LHCN-M2 (cell line): ENCODE results near the gene SGO2. TPM values are rescaled to one million over a fixed set of nuclear protein-coding genes. Genes with fewer than 3 reads are reported as not detected.

Experiments
- DNase-seq: peaks from one replicate; pipeline ENCODE4 v3.0.0-alpha.2; 2012; ENCODE audit warnings: low read depth
- polyA plus RNA-seq: library from polyadenylated mRNA; unstranded; fragments of >200 nt; gene quantifications from one replicate; pipeline ENCODE4 v1.2.1, GENCODE V29; 2012; ENCODE audit warnings: missing spikeins
- total RNA-seq: library from RNA; depleted of rRNA; stranded (reverse); fragments of >200 nt; gene quantifications from 2 replicates; pipeline ENCODE4 v1.2.3, GENCODE V29; 2014; rRNA removed

Gene SGO2
- total RNA-seq, result 43.1 and 48.9 TPM in 2 replicates
- polyA plus RNA-seq, result 5.8 TPM

GRCh38 chr2:200525882-200526651, at the start of gene SGO2:
SGO2 (plus strand) TSS chr2:200526207; CDS start chr2:200532976, 6,769 bp downstream.
- DNase-seq, result peak; percentile 94

- DNase-seq, result peak; percentile 67
Observed at GRCh38 chr2:200476836-200477235, 49.2 kb upstream of the SGO2 start.

GRCh38 chr2:200477667-200478131, 48.3 kb upstream of the SGO2 start:
- DNase-seq, result no peak

GRCh38 chr2:200479692-200480265, 46.2 kb upstream of the SGO2 start:
- DNase-seq, result peak; percentile 89

GRCh38 chr2:200482194-200482593, 43.8 kb upstream of the SGO2 start:
- no peak for DNase-seq

GRCh38 chr2:200483729-200484198, 42.2 kb upstream of the SGO2 start:
- peak; percentile 20 for DNase-seq

- DNase-seq, result peak; percentile 50
Observed at GRCh38 chr2:200484934-200485333, 41.1 kb upstream of the SGO2 start.

GRCh38 chr2:200486529-200486928, 39.5 kb upstream of the SGO2 start:
- peak; percentile 41 for DNase-seq

GRCh38 chr2:200488169-200488568, 37.8 kb upstream of the SGO2 start:
- DNase-seq, result no peak

- DNase-seq, result no peak
Observed at GRCh38 chr2:200490001-200490400, 36.0 kb upstream of the SGO2 start.

- DNase-seq, result no peak
Observed at GRCh38 chr2:200492656-200493055, 33.4 kb upstream of the SGO2 start.

GRCh38 chr2:200494048-200494447, 32.0 kb upstream of the SGO2 start:
- DNase-seq, result no peak

- no peak for DNase-seq
Observed at GRCh38 chr2:200496696-200497095, 29.3 kb upstream of the SGO2 start.

GRCh38 chr2:200498402-200499162, 27.4 kb upstream of the SGO2 start:
- DNase-seq, result no peak

- DNase-seq, result no peak
Observed at GRCh38 chr2:200502196-200502595, 23.8 kb upstream of the SGO2 start.

GRCh38 chr2:200506679-200507078, 19.3 kb upstream of the SGO2 start:
- no peak for DNase-seq

- no peak for DNase-seq
Observed at GRCh38 chr2:200507179-200507578, 18.8 kb upstream of the SGO2 start.

GRCh38 chr2:200509235-200509611, 16.8 kb upstream of the SGO2 start:
- DNase-seq, result no peak

- DNase-seq, result peak; percentile 82
Observed at GRCh38 chr2:200509612-200510433, 16.2 kb upstream of the SGO2 start, which contains the start of gene KCTD18. KCTD18 (minus strand) TSS chr2:200510068; CDS start chr2:200507016, 3,052 bp downstream.

- DNase-seq, result no peak
Observed at GRCh38 chr2:200515155-200515554, 10.9 kb upstream of the SGO2 start.

- no peak for DNase-seq
Observed at GRCh38 chr2:200523158-200523557, 2.8 kb upstream of the SGO2 start.
